ENCODE measurements around the gene GATAD2A. TPM values are rescaled to one million over a fixed set of nuclear protein-coding genes. Genes with fewer than 3 reads are reported as not detected.

The GATAD2A gene
- total RNA-seq, 1 donor from 2014 or later = 24.3 TPM

- DNase-seq = no peak
Observed at GRCh38 chr19:19544954-19545591, 139.6 kb downstream of the GATAD2A start.

GRCh38 chr19:19545707-19546106 lies 140.2 kb downstream of the GATAD2A start:
- DNase-seq (no peak), ATAC-seq (ENCODE audit: poor library complexity) (no peak)
- intact Hi-C loops (cut with DNase I) = no loop called here

More at GRCh38 chr19:19544954-19545591, 139.6 kb downstream of the GATAD2A start:
- intact Hi-C loops (cut with DNase I) = no loop called here
- no peak for ATAC-seq (ENCODE audit: poor library complexity)

GRCh38 chr19:19546751-19547162 lies 141.3 kb downstream of the GATAD2A start:
- intact Hi-C loops (cut with DNase I) = no loop called here
- ATAC-seq (ENCODE audit: poor library complexity) (peak; percentile 82), DNase-seq (peak; percentile 77)

- DNase-seq = no peak
- peak; percentile 74 for ATAC-seq (ENCODE audit: poor library complexity)
- intact Hi-C loops (cut with DNase I) = no loop called here
Observed at GRCh38 chr19:19547674-19548336, 142.3 kb downstream of the GATAD2A start.

- intact Hi-C loops (cut with DNase I) = no loop called here
- no peak for ATAC-seq (ENCODE audit: poor library complexity)
- DNase-seq = no peak
Observed at GRCh38 chr19:19548915-19549759, 143.7 kb downstream of the GATAD2A start.

- intact Hi-C loops (cut with DNase I) = no loop called here
- ATAC-seq (ENCODE audit: poor library complexity) = peak; percentile 2
- no peak for DNase-seq
Observed at GRCh38 chr19:19549804-19550464, 144.5 kb downstream of the GATAD2A start.

- intact Hi-C loops (cut with DNase I) = no loop called here
- DNase-seq = no peak
- ATAC-seq (ENCODE audit: poor library complexity) = no peak
Observed at GRCh38 chr19:19550485-19550929, 145.0 kb downstream of the GATAD2A start.

- no peak for ATAC-seq (ENCODE audit: poor library complexity)
- DNase-seq = no peak
- intact Hi-C loops (cut with DNase I) = no loop called here
Observed at GRCh38 chr19:19550972-19551852, 145.7 kb downstream of the GATAD2A start.

- ATAC-seq (ENCODE audit: poor library complexity) (no peak), DNase-seq (no peak)
- intact Hi-C loops (cut with DNase I) = no loop called here
Observed at GRCh38 chr19:19551853-19552192, 146.3 kb downstream of the GATAD2A start.

- intact Hi-C loops (cut with DNase I) = no loop called here
- ATAC-seq (ENCODE audit: poor library complexity) (no peak), DNase-seq (no peak)
Observed at GRCh38 chr19:19552798-19553197, 147.3 kb downstream of the GATAD2A start.

GRCh38 chr19:19553670-19554069 lies 148.2 kb downstream of the GATAD2A start:
- no peak for ATAC-seq (ENCODE audit: poor library complexity)
- no peak for DNase-seq
- intact Hi-C loops (cut with DNase I) = no loop called here

GRCh38 chr19:19554074-19555023 lies 148.9 kb downstream of the GATAD2A start:
- peak; percentile 72 for DNase-seq
- intact Hi-C loops (cut with DNase I) = no loop called here
- peak; percentile 73 for ATAC-seq (ENCODE audit: poor library complexity)

- ATAC-seq (ENCODE audit: poor library complexity) = no peak
- DNase-seq = no peak
- intact Hi-C loops (cut with DNase I) = no loop called here
Observed at GRCh38 chr19:19558055-19558454, 152.6 kb downstream of the GATAD2A start.
